Left kidney (tissue), 2 donors: ENCODE measurements around the gene MARCHF2. TPM values are rescaled to one million over a fixed set of nuclear protein-coding genes. Genes with fewer than 3 reads are reported as not detected.

Experiments used
- DNase-seq: peaks from one replicate; pipeline ENCODE4 v3.0.0-alpha.2; 2013
- polyA plus RNA-seq: library from polyadenylated mRNA; unstranded; fragments of 120-200 nt; gene quantifications from one replicate; pipeline ENCODE4 v1.2.1, GENCODE V29; 2013; ENCODE audit not compliant: insufficient read length

Gene MARCHF2
- polyA plus RNA-seq, 1 donor: 12.4 TPM

GRCh38 chr19:8452446-8453123, 39.5 kb downstream of the MARCHF2 start:
- DNase-seq: no peak

GRCh38 chr19:8453616-8454015, 40.5 kb downstream of the MARCHF2 start:
- DNase-seq: no peak

- no peak for DNase-seq
Measured at GRCh38 chr19:8454218-8454617, 41.1 kb downstream of the MARCHF2 start.

- DNase-seq: no peak
Measured at GRCh38 chr19:8455018-8455417, 41.9 kb downstream of the MARCHF2 start.

GRCh38 chr19:8456064-8456463, 43.0 kb downstream of the MARCHF2 start:
- DNase-seq: no peak

DNA sequence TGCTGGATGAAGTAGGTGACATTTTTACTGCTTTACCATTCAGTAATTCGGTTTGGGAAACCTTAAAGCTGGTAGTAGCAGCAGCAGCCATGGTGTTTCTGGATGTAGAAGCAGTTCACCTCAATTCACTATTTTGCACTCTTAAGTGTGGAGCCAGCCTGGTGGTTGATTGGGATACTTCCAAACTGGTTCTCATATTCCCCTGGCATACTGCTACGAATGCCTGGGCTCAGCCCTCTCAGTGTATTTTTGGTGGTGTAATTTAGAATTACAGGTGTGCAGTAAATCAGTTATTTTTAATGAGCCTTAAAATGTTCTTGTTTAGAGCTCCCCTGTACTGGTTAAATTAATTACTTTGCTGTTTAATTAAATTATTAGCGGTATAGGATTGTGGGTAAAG, 44.1 kb downstream of the MARCHF2 start:
- no peak for DNase-seq

DNA sequence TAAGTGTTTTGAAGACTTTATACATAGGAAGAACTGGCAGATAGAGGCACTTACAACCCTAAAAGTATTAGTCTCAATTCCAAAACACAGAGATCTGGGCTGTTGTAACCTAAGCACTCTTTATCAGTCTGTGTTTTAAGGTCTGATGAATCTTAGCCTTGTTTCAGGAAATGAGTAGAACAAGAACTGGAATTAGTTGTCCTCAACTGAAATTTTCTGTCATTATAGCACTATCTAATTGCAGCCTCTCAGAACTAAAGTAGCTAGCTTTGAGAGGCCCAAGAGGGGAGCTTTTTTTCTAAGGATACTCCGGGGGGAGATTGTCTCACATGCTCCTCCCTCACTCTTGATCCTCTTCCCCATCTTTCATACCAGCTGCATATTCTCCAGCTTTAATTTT, 44.7 kb downstream of the MARCHF2 start:
- DNase-seq: no peak

DNA sequence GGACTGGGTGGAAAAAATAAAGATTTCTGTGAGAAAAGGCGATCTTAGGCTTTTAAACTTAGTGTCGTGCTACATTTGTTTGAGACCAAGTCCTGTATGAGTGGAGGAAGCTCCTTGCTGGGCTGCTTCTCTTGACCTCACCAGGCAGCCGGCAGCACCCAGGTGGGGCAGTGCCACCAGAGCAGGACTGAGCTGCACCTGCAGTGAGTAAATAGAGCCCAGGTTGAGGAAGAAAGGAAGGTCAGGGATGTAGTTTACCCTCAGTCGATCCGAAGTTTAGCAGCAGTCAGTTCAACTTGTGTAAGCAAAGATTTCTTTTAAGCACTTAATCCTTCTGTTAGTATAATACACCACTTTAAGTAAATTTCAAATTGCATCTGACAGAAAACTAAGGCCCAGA, 45.3 kb downstream of the MARCHF2 start:
- DNase-seq: no peak

DNA sequence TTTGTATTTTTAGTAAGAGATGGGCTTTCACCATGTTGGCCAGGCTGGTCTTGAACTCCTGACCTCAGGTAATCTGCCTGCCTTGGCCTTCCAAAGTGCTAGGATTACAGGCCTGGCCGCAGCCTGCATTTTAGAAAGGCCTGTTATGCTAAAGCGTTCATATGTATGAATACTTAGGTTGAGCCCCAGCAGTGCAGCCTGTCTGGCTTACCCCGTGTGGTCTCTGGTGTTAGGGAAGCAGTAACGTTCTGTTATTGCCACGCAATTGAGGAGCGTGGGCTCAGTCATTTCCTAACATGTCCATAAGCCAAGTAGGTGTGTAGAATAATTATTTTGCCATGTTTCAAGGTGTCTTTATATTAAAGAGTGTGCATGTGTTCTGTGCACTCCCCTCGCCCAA, 46.0 kb downstream of the MARCHF2 start:
- DNase-seq: no peak

GRCh38 chr19:8459520-8460270, 46.6 kb downstream of the MARCHF2 start:
- no peak for DNase-seq

GRCh38 chr19:8460516-8461298, 47.6 kb downstream of the MARCHF2 start:
- no peak for DNase-seq

GRCh38 chr19:8461376-8461775, 48.3 kb downstream of the MARCHF2 start:
- DNase-seq: no peak

GRCh38 chr19:8461891-8462290, 48.8 kb downstream of the MARCHF2 start:
- DNase-seq: peak; percentile 31

GRCh38 chr19:8462571-8462970, 49.5 kb downstream of the MARCHF2 start:
- DNase-seq: no peak

- DNase-seq: no peak
Measured at GRCh38 chr19:8463365-8463764, 50.3 kb downstream of the MARCHF2 start.

DNA sequence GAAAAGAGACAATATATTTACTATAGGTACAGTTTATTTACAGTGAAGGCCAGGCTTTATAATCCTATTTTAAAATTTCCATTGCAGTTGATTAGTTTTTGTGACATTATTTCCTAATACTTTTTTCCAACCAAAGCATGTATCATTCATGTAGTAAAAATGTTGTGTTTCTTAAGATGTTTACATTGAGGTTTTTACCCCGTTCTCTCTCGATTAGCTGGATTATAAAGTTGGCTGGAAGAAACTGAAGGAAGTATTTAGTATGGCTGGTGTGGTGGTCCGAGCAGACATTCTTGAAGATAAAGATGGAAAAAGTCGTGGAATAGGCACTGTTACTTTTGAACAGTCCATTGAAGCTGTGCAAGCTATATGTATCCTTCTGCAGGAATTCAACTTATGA, 52.9 kb downstream of the MARCHF2 start:
- DNase-seq: no peak

DNA sequence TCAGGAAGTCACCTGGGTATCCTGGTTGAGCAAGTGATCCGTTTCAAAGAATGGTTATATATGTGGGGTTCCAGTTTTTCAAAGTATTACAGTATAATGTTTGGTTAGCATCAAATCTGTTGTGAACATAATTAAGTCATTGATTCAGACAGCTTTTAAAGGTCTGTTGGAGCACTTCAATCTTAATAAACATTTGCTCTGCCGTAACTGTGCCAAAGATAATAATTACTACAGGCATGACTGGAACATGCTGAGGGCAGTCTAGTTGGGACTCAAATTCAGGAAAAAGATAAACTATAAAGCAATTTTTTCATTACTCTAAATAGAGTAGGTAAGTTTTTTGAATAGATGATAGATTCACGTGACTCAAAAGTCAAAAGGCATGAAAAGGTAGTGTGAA, 55.0 kb downstream of the MARCHF2 start:
- DNase-seq: no peak

DNA sequence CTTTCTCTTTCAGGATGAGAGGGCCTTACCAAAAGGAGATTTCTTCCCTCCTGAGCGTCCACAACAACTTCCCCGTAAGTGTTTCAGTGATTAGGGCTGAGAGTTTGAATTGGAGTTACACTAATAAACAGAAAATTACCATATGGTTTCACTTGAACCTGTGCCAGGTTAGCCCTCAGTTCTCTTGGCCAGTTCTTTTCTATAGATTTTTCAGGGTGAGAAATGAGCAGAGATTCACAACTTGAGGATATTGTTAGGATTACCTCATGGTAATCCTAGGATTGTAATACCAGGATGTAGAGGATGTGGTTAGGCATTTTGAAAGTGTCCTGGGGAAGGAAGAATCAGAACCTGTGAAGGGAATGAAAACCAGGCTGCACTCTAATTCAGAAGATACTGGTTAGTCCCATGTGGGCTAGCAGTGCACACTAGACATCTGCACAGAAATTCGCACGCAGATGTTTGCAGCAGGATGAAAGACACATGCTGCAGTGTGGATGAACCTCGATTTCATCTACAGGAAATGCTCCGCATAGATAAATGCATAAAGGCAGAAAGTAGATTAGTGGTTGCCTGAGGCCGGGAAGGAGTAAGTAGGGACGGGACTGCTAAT, 55.8 kb downstream of the MARCHF2 start:
- DNase-seq: no peak

DNA sequence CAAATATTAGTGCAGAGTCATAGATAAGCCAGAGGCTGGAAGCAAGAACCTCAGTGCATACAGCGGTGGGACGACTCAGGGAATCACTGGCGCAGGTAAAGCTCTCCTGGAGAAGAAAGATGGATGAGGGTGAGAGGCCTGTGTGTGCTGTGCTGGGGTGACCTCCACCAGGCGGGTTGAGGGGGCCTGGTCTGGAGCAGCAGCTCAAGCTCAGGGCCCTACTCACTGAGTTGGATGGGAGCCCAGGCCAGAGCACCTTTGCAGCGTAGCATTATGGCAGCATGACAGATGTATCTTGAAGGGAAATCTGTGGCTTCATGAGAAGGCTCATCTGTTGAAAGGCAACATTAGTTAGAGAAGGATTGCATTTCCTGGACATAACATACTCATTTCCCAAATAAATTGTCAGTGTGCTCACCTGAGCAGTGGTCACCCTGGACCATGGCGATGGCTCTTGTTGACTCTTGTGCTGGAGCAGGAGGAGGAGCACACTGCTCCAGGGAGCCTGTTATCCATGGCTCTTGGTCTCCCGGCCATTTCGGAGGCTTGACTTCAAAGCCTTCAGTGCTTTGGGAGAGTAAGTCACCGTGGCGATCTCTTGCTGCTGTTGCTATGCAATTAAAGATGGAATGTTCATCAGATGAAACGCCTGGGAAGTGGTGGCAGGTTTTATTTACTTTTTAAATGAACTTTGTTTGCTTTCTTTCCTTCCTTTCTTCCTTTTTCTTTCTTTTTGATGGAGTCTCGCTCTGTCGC, 56.7 kb downstream of the MARCHF2 start:
- no peak for DNase-seq

DNA sequence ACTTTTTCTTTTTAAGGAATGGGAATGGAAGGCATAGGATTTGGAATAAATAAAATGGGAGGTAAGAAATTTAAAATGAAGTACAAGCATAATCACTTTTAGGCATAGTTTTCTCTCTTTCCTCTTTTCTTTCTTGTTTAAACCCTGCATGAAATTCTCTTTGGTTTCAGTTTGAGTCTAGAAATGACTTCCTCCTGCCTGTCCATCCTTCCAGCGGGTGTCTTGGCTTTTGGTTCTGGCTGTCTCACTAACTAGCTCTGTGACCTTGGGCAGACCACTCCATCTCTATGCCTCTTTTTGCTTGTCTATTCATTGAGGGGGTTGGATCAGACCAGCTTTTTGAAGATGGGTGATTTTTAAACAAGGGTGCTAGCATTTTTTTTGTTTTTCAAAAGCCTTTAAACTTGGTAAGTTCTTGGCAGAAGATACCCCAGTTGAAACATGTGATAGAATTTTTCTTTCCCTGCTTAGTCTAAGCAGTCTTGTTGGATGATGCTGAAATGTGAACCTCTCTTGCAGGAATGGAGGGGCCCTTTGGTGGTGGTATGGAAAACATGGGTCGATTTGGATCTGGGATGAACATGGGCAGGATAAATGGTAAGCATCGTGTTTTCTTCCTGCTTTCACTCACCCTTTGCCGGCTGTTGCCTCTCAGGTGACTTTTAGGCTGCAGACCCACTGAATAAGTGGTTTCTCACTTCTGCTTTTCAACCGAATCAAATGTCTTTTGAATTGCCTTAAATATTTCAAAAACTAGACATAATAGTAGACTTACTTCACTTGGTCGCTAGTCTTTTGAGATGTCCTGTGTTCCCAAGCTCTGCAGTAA, 60.8 kb downstream of the MARCHF2 start:
- no peak for DNase-seq

- DNase-seq: no peak
Measured at GRCh38 chr19:8475005-8475404, 61.9 kb downstream of the MARCHF2 start.
